Measurements from ENCODE around the gene TBC1D4.

TBC1D4 gene

DNA sequence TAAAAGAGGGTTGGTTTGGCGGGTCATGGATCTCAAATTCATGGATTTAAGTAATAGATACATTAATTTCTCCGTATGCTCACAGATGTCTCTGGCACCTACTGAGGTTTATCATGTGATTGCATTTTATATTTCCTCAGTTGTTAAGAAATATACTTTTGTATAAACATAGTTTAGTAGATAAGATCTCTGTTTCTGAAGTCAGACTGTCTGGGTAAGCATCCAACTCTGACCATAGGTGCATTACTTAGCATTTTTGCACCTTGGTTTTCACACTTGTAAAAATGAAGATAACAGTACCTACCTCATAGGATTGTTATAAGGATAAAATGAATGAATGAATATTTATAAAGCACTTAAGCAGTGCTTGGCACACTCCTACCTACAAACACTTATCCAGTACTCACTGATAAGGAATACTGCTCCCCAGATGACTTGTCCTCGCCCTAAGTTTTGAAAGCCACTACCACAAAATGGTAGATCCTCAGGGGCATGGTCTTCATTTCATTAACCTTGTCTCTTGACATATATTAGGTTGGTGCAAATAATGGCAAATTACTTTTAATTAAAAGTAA lies 29.2 kb upstream of the TBC1D4 start:
- Histone ChIP-seq H3K9me3 (peaks cover 37% of the 10 kb centered on the region), H3K4me3 (no peak overlapping the region), H3K4me1 (peaks cover 91% of the 10 kb centered on the region), H3K9ac (0 out of 2 replicates have a peak overlapping the region, but pooled peaks have one; percentile 65), H3K36me3 (no peaks in the 10 kb centered on the region), H3K27me3 (no peaks in the 10 kb centered on the region), H3K27ac (peak overlapping the region; percentile 68; the same call in 1 of the 2 replicates), H3K4me2 (peak overlapping the region; percentile 80), H4K20me1 (no peaks in the 10 kb centered on the region)
- no peak for TF ChIP-seq Cebpa-rat (IDR thresholded peaks at IDR 0.05)

DNA sequence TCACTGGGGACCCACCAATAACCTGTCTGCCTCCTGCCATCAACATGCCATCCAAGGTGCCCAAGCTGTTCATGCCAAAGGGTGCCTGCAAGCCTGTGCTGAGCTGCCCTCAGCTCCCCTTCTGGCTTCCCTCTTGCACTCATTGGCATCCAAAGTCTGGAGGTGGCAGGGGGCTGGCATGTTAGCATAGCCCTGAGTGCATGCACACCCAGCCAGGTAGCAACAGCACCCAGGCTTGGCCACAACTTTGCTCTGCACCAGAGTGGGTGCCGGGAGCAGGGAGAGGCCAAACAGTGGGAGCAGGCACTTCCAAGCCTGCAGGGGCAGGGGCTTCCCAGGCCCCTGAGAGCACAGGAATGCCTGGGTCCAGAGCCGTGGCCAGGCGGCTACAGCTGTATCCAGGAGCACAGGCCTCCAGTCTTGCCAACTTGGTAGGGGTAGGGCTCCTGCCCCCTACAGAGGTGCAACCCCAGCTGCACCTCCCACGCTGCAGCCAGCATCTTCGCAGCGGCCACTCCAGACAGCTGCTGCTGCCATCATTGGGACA lies 26.1 kb upstream of the TBC1D4 start:
- Histone ChIP-seq H3K27me3 (no peaks in the 10 kb centered on the region), H3K4me3 (peak overlapping the region; percentile 23), H3K9me3 (peaks cover 15% of the 10 kb centered on the region), H3K9ac (no peak overlapping the region), H3K36me3 (no peaks in the 10 kb centered on the region), H3K27ac (peak overlapping the region; percentile 64; the same call in 1 of the 2 replicates), H3K4me1 (peaks cover 77% of the 10 kb centered on the region), H4K20me1 (no peaks in the 10 kb centered on the region), H3K4me2 (peak overlapping the region; percentile 67)
- no peak for TF ChIP-seq Cebpa-rat (IDR thresholded peaks at IDR 0.05)

DNA sequence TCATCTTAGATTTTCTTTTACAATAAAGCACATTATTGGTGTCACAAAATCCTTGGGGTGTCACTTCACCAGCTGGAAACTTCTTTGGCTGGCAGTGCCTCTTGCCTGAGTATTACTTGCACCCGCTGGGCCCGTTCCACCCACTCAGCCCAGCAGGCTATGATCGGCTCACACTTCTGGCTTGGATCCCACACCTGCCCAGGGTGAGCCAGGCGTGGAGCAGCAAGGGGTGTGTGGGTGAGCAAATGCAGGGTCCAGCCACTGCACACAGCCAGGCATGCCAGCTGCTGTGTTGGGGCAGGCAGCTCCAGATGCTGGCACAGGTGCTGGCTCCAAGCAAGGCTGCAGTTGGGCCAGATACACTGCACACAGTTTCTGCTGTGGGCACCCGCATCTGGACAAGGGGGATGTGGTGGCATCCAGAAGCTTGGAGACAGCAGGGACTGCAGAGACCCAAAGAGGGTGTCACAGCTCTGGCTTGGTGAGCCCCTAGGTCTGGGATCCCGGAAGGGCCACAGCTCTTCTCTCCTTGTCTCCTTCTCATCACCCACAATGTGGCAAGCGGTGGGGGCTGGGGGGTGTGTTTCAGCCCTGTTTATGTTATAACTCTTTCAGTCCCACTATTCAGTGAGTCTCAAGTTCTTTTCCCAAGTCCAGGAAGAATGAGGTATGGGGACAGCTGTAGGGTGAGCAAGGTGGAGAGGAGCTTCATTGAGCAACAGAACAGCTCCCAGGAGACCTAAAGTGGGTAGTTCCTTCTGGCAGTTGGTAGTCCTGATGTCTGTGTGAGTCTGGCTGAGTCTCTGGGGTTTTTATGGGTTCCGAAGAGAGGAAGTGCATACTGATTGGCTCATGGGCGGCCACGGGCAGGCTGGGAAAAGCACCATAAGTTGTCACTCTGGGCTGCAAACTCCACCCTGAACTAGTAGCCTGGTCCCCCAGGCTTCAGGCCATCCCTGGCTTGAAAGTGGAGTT lies 25.3 kb upstream of the TBC1D4 start:
- H3K4me3 ChIP-seq, result peak overlapping the region; percentile 23

DNA sequence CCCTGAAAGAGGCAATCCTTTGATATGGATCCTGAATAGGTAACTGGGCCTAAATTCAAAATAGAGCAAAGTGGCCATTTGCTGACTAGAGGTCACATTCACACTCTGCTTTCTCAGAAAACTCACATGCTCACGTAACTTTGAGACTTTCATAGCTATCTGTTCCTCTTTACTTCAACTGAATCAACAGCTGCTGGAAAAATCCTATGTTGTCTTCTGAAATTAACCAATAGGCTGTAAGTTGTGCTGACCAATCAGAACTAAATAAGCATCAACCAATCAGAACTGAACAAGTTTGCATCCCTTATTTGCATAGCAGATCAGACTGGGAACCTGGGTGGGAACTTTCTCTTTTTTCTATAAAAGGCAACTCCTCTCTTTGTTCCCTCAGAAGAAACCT lies 24.0 kb upstream of the TBC1D4 start:
- Histone ChIP-seq H3K36me3 (no peaks in the 10 kb centered on the region), H3K9me3 (peaks cover 14% of the 10 kb centered on the region), H3K4me1 (peaks cover 63% of the 10 kb centered on the region), H3K27ac (no peak overlapping the region), H3K4me3 (no peak overlapping the region), H3K27me3 (no peaks in the 10 kb centered on the region), H3K4me2 (no peak overlapping the region), H3K9ac (no peak overlapping the region), H4K20me1 (no peaks in the 10 kb centered on the region)
- no peak for TF ChIP-seq Cebpa-rat (IDR thresholded peaks at IDR 0.05)

More for the DNA sequence above, 25.3 kb upstream of the TBC1D4 start:
- H3K36me3 ChIP-seq, result no peaks in the 10 kb centered on the region
- H3K27ac ChIP-seq, result peak overlapping the region; percentile 64
- peaks cover 14% of the 10 kb centered on the region for H3K9me3 ChIP-seq
- H3K27me3 ChIP-seq, result no peaks in the 10 kb centered on the region
- no peak overlapping the region for H3K9ac ChIP-seq
- H3K4me2 ChIP-seq, result peak overlapping the region; percentile 67
- H3K4me1 ChIP-seq, result peaks cover 72% of the 10 kb centered on the region
- H4K20me1 ChIP-seq, result no peaks in the 10 kb centered on the region
- peak; percentile 64 for TF ChIP-seq Cebpa-rat (IDR thresholded peaks at IDR 0.05)

DNA sequence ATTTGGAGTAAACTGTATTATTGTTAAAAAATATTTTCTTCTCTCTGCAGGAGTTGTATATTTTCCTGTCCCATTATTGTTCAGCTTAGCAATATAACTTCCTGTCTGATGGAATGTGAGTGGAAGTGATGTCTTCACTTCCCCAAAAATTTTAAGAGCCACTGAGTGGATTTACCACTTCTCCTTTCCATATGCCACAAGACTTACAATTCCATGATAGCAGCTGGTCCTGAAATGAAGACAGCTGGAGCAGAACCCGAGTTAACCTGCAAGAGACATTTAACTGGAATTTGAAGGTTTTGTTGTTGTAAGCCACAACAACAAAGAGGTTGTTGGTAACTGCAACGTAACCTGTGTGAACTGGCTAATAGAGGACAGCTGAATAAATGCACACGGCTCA lies 23.4 kb upstream of the TBC1D4 start:
- peaks cover 57% of the 10 kb centered on the region for H3K4me1 ChIP-seq
- no peak overlapping the region for H3K4me3 ChIP-seq
- H3K9me3 ChIP-seq, result peaks cover 14% of the 10 kb centered on the region
- no peaks in the 10 kb centered on the region for H3K36me3 ChIP-seq
- no peaks in the 10 kb centered on the region for H3K27me3 ChIP-seq
- TF ChIP-seq Cebpa-rat (IDR thresholded peaks at IDR 0.05), result no peak
- H3K4me2 ChIP-seq, result peak overlapping the region; percentile 10; the same call in 1 of the 2 replicates
- H4K20me1 ChIP-seq, result no peaks in the 10 kb centered on the region
- no peak overlapping the region for H3K27ac ChIP-seq
- H3K9ac ChIP-seq, result no peak overlapping the region

DNA sequence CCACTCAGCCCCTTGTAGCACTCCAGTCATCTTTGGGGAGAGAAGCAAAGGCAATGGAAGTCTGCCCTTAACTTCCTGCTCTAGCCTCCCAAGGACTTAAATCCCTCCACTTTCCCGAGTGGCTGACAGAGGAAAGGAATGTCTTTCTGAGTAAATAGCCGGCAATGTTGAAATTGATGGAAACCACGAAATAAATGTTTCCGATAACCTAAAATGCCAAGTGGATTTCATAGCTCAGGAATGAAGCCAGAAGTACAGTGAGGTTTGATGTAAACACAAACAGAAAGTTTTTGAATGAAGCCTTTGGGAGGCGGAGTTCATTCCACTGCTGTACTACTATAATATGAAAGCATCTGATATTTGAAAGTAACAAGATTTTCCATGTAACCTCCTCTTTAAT lies 14.0 kb upstream of the TBC1D4 start:
- H3K27ac ChIP-seq, result no peak overlapping the region
- no peaks in the 10 kb centered on the region for H3K4me1 ChIP-seq
- no peak overlapping the region for H3K4me2 ChIP-seq
- H3K27me3 ChIP-seq, result no peaks in the 10 kb centered on the region
- no peak for TF ChIP-seq Cebpa-rat (IDR thresholded peaks at IDR 0.05)
- H3K9ac ChIP-seq, result no peak overlapping the region
- no peaks in the 10 kb centered on the region for H4K20me1 ChIP-seq
- H3K9me3 ChIP-seq, result no peaks in the 10 kb centered on the region
- H3K36me3 ChIP-seq, result no peaks in the 10 kb centered on the region
- H3K4me3 ChIP-seq, result no peak overlapping the region

DNA sequence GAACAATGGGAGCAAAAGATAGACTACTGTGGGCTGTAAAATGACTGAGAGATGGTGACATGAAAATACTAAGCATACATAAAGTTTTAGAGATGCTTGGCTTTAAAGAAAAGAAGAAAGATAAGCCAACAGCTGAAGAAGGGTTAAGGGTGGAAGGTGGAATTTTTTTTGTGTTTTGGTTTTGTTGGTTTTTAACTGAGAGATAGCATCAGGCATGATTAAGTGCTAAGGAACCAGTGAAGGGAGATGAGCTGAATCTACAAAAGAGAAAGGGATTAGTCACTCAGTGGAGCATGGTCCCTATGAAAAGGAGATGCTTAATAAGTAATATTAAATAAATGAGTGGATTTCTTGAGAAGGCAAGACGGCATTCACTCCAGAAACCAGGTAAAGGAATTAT lies 12.5 kb upstream of the TBC1D4 start:
- Histone ChIP-seq H3K4me3 (no peak overlapping the region), H4K20me1 (no peaks in the 10 kb centered on the region)
- TF ChIP-seq Cebpa-rat (IDR thresholded peaks at IDR 0.05), result no peak

DNA sequence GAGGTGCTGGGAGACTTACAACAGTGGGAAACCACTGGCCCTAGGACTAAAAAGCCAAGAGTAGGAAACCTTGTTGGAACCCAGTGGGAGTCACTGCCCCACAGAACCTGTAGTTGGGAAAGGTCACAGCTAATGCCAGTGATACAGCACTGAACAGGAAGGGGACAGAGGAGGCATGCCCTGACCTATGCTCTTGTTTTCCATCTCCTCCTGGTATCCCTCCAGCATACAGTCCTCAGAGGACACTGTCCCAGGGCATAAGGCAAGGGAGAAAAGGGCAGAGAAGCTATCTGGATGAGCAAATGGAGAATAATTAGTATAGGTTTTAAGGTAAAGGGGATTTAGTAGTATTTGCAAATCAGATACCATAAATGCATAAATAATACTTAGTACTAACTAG lies 11.2 kb upstream of the TBC1D4 start:
- no peak for TF ChIP-seq Cebpa-rat (IDR thresholded peaks at IDR 0.05)

More for the DNA sequence above, 12.5 kb upstream of the TBC1D4 start:
- Histone ChIP-seq H3K4me2 (no peak overlapping the region), H3K27me3 (no peaks in the 10 kb centered on the region), H3K4me1 (peaks cover 6% of the 10 kb centered on the region), H3K27ac (no peak overlapping the region), H3K9me3 (no peaks in the 10 kb centered on the region), H3K9ac (no peak overlapping the region), H3K36me3 (no peaks in the 10 kb centered on the region)

DNA sequence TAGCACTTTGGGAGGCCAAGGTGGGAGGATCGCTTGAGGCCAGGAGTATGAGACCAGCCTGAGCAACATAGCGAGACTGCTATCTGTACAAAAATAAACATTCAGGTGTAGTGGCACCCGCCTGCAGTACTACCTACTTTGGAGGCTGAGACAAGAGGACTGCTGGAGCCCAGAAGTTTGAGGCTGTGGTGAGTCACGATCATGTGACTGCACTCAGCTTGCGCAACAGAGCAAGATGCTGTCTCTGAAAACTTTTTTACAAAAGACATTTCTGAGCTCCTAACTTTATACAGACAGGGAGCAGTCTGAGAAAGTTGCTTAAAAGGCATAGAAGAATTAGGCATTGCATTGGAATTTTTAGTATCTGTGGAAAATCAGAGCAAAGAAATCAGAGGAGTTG lies 10.4 kb upstream of the TBC1D4 start:
- no peak overlapping the region for H3K27ac ChIP-seq
- no peaks in the 10 kb centered on the region for H3K36me3 ChIP-seq
- H3K4me2 ChIP-seq, result no peak overlapping the region
- peaks cover 10% of the 10 kb centered on the region for H3K4me1 ChIP-seq
- peak; percentile 59; the same call in 1 of the 2 replicates for TF ChIP-seq Cebpa-rat (IDR thresholded peaks at IDR 0.05)
- no peaks in the 10 kb centered on the region for H3K27me3 ChIP-seq
- no peaks in the 10 kb centered on the region for H4K20me1 ChIP-seq
- no peak overlapping the region for H3K4me3 ChIP-seq
- H3K9me3 ChIP-seq, result no peaks in the 10 kb centered on the region
- H3K9ac ChIP-seq, result no peak overlapping the region

More for the DNA sequence above, 11.2 kb upstream of the TBC1D4 start:
- H3K36me3 ChIP-seq, result no peaks in the 10 kb centered on the region
- no peaks in the 10 kb centered on the region for H3K27me3 ChIP-seq
- no peak overlapping the region for H3K27ac ChIP-seq
- H3K9ac ChIP-seq, result no peak overlapping the region
- H3K4me1 ChIP-seq, result peaks cover 9% of the 10 kb centered on the region
- H4K20me1 ChIP-seq, result no peaks in the 10 kb centered on the region
- no peak overlapping the region for H3K4me2 ChIP-seq
- no peak overlapping the region for H3K4me3 ChIP-seq
- H3K9me3 ChIP-seq, result no peaks in the 10 kb centered on the region

DNA sequence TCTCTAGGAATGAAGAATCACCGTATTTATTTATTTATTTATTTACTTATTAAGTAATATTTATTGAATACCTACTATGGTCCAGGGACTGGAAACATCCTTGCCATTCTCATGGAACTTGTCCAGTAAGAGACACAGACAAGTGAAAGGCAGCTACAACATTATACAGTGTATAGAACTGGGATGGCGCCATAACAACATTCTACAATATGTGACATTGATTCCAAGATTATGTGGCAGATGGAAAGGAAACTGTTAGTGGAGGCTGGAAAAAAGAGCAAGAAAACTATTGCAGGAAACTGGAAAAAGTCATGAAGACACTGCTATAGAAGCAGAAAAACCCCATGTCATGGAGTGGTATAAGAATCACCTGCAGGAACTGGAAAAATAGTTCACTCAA lies 9.4 kb upstream of the TBC1D4 start:
- no peaks in the 10 kb centered on the region for H4K20me1 ChIP-seq
- no peak overlapping the region for H3K4me2 ChIP-seq
- no peak overlapping the region for H3K27ac ChIP-seq
- no peak overlapping the region for H3K9ac ChIP-seq
- no peaks in the 10 kb centered on the region for H3K9me3 ChIP-seq
- no peak overlapping the region for H3K4me3 ChIP-seq
- H3K27me3 ChIP-seq, result no peaks in the 10 kb centered on the region
- H3K4me1 ChIP-seq, result peaks cover 20% of the 10 kb centered on the region
- no peaks in the 10 kb centered on the region for H3K36me3 ChIP-seq
- no peak for TF ChIP-seq Cebpa-rat (IDR thresholded peaks at IDR 0.05)
